ENCODE results near the gene KAZALD1. TPM values are rescaled to one million over a fixed set of nuclear protein-coding genes. Genes with fewer than 3 reads are reported as not detected.
A peak's percentile ranks its signal among the peaks of the same experiment; 100 is the strongest.

KAZALD1 gene
- polyA plus RNA-seq, 1 donor from 2014 or later = 1.6 TPM

DNA sequence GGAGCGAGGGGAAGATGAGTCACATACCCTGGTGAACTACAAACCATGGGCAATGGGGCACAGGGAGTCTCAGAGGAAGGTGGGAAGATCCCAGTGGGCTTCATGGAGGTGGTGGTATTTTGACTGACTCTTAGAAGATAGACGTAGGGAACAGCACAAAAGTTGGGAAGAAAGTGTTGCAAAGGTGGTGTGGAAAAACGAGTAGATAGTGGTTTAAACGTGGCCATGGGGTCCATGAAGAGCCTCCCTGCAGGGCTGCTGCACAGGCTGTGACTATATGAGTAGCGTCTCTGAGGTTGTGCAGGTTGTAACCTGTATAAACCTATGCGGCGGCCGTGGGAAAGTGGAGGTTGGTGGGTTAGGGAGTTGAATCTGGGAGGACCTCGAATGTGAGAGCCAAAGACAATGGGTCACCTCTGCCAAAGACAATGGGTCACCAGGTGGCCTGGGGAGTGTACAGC is 48.4 kb upstream of the KAZALD1 start:
- Histone ChIP-seq H3K79me2 (replicated peaks; ENCODE audit: insufficient read depth, low read length) (no peaks in the 10 kb centered on the region), H2AFZ (ENCODE audit: low read depth, low read length) (no peak overlapping the region), H3K4me2 (ENCODE audit: low read length) (no peak overlapping the region), H4K20me1 (ENCODE audit: insufficient read depth) (no peaks in the 10 kb centered on the region), H3K27ac (ENCODE audit: low read length) (no peak overlapping the region), H3K9me3 (ENCODE audit: low read length) (no peaks in the 10 kb centered on the region), H3K9me2 (ENCODE audit: insufficient read depth, low read length) (no peaks in the 10 kb centered on the region), H3K36me3 (ENCODE audit: insufficient read depth, low read length) (no peaks in the 10 kb centered on the region), H3K9ac (ENCODE audit: low read length) (no peak overlapping the region), H3K4me3 (ENCODE audit: low read length) (no peak overlapping the region), H3F3A (ENCODE audit: insufficient read depth, low read length, poor library complexity, severe bottlenecking) (no peaks in the 10 kb centered on the region), H3K27me3 (ENCODE audit: insufficient read depth, low read depth, low read length) (peaks cover 33% of the 10 kb centered on the region)
- TF ChIP-seq EP300 (conservative IDR thresholded peaks at IDR 0.05; ENCODE audit: poor library complexity, severe bottlenecking) = no peak
- TF ChIP-seq EZH2 (IDR thresholded peaks at IDR 0.05; ENCODE audit: borderline replicate concordance, insufficient read depth, low read length, poor library complexity, severe bottlenecking) = no peak
- TF ChIP-seq POLR2AphosphoS5 (IDR thresholded peaks at IDR 0.05) = no peak
- TF ChIP-seq, protein P1, sequence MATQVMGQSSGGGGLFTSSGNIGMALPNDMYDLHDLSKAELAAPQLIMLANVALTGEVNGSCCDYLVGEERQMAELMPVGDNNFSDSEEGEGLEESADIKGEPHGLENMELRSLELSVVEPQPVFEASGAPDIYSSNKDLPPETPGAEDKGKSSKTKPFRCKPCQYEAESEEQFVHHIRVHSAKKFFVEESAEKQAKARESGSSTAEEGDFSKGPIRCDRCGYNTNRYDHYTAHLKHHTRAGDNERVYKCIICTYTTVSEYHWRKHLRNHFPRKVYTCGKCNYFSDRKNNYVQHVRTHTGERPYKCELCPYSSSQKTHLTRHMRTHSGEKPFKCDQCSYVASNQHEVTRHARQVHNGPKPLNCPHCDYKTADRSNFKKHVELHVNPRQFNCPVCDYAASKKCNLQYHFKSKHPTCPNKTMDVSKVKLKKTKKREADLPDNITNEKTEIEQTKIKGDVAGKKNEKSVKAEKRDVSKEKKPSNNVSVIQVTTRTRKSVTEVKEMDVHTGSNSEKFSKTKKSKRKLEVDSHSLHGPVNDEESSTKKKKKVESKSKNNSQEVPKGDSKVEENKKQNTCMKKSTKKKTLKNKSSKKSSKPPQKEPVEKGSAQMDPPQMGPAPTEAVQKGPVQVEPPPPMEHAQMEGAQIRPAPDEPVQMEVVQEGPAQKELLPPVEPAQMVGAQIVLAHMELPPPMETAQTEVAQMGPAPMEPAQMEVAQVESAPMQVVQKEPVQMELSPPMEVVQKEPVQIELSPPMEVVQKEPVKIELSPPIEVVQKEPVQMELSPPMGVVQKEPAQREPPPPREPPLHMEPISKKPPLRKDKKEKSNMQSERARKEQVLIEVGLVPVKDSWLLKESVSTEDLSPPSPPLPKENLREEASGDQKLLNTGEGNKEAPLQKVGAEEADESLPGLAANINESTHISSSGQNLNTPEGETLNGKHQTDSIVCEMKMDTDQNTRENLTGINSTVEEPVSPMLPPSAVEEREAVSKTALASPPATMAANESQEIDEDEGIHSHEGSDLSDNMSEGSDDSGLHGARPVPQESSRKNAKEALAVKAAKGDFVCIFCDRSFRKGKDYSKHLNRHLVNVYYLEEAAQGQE (IDR thresholded peaks at IDR 0.05; ENCODE audit: borderline replicate concordance) = no peak

- peaks cover 43% of the 10 kb centered on the region for H3K27me3 ChIP-seq (ENCODE audit: insufficient read depth, low read depth, low read length)
- H3K4me2 ChIP-seq (ENCODE audit: low read length) = no peak overlapping the region
- TF ChIP-seq SMC3 (conservative IDR thresholded peaks at IDR 0.05; ENCODE audit: poor library complexity) = peak; percentile 57
- no peak for TF ChIP-seq EZH2 (IDR thresholded peaks at IDR 0.05; ENCODE audit: borderline replicate concordance, insufficient read depth, low read length, poor library complexity, severe bottlenecking)
- peak; percentile 63 for TF ChIP-seq RAD21 (conservative IDR thresholded peaks at IDR 0.05)
- peak; percentile 72 for TF ChIP-seq CTCF (IDR thresholded peaks at IDR 0.05; ENCODE audit: poor library complexity, severe bottlenecking)
- no peaks in the 10 kb centered on the region for H4K20me1 ChIP-seq (ENCODE audit: insufficient read depth)
- H2AFZ ChIP-seq (ENCODE audit: low read depth, low read length) = no peak overlapping the region
- H3K9me3 ChIP-seq (ENCODE audit: low read length) = no peaks in the 10 kb centered on the region
- H3K79me2 ChIP-seq (replicated peaks; ENCODE audit: insufficient read depth, low read length) = no peaks in the 10 kb centered on the region
- no peaks in the 10 kb centered on the region for H3K36me3 ChIP-seq (ENCODE audit: insufficient read depth, low read length)
- no peak overlapping the region for H3K4me3 ChIP-seq (ENCODE audit: low read length)
- no peaks in the 10 kb centered on the region for H3K9me2 ChIP-seq (ENCODE audit: insufficient read depth, low read length)
- H3K9ac ChIP-seq (ENCODE audit: low read length) = no peak overlapping the region
- no peak overlapping the region for H3K27ac ChIP-seq (ENCODE audit: low read length)
- no peaks in the 10 kb centered on the region for H3F3A ChIP-seq (ENCODE audit: insufficient read depth, low read length, poor library complexity, severe bottlenecking)
These were observed 47.4 kb upstream of the KAZALD1 start for GRCh38 chr10:101014230-101014884.
